Thyroid gland (tissue), 4 donors: ENCODE results near the gene SLC37A1.

ENCODE experiments used
- CTCF ChIP-seq, 6 experiments: fragments of 200-600 bp in 3 of 6; fragments of 450-650 bp in 3 of 6; sonication (generic) in 3 of 6; IDR thresholded peaks; one replicate each; pipeline ENCODE4 v1.5.1; 2016 to 2019; ENCODE audit warnings: antibody characterized with exemption in 6 of 6, mild to moderate bottlenecking in 2 of 6, inconsistent platforms in 1 of 6, moderate library complexity in 1 of 6
- POLR2A ChIP-seq, 2 donors: fragments of 450-650 bp; IDR thresholded peaks; one replicate each; pipeline ENCODE4 v1.6.1; 2017; ENCODE audit warnings: antibody characterized with exemption in 2 of 2, mild to moderate bottlenecking in 2 of 2, moderate library complexity in 1 of 2

- TF ChIP-seq CTCF (IDR thresholded peaks at IDR 0.05) (no peak), POLR2A (IDR thresholded peaks at IDR 0.05) (no peak)
Measured at GRCh38 chr21:42500736-42501135, 12.9 kb upstream of the SLC37A1 start.
